Stimulated activated CD4-positive, alpha-beta T cell treated with anti-CD3 and anti-CD28 coated beads, Interleukin-4, amount 100 ng/mL, for 24 hours (primary cell): Measurements from ENCODE around the gene PSAPL1.

ENCODE experiments used
- DNase-seq: peaks from one replicate; pipeline ENCODE4 v3.0.0-alpha.2; 2020

The PSAPL1 gene

DNA sequence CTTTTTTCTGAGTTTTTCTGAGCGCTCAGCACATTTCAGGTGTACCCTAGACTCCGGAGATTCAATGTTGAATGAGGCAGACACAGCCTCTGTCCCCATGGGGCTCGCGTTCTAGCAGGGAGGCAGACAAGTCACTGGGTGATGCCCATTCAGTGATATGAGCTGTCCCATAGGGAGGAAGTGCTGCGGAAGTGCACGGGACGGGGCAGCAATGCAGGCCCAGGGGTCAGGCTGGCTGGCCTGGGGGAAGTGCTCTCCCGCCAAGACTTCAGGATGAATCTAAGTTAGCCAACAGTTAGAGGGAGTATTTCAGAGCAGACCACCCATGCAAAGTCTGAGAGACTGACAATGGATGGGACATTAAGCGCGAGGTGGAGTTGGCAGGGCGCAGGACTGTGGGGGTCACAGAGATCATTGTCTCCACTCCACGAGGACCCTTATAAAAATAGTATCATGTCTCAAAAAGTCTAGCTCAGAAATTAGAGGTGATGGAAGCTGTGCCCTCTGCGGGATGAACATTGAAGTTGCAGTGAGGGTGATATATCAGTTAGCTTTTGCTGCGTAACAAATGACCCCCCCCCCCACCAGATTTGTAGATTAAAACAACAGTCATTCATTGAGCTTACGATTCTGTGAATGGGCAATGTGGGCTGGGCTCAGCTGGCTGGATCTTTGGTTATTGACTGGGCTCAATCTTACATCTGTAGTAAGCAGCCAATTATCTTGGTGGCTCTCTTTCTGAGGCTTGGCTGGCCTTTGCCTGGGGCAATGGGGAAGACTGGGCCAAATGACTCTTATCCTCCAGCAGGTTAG, 16.4 kb downstream of the PSAPL1 start:
- no peak for DNase-seq

DNA sequence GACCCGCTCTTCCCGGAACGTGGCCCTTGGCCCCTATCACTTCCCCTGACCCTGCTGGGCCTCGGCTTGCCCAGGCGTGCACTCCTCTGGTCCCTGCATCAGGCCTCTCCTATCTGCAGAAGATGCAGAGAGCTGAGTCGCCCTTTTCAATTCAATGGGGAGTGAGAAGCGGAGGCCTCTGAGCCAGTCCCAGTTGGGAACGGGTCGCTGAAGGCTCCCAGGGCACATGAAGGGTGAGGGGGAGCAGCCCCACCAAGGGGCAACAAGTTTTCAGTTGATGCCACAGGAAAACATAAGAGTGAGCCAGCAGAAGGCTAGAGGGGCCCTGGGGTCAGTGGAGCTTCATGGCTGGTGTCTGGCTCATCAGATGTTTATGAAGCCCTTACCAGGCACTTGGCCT, 17.1 kb downstream of the PSAPL1 start:
- DNase-seq, result no peak

DNA sequence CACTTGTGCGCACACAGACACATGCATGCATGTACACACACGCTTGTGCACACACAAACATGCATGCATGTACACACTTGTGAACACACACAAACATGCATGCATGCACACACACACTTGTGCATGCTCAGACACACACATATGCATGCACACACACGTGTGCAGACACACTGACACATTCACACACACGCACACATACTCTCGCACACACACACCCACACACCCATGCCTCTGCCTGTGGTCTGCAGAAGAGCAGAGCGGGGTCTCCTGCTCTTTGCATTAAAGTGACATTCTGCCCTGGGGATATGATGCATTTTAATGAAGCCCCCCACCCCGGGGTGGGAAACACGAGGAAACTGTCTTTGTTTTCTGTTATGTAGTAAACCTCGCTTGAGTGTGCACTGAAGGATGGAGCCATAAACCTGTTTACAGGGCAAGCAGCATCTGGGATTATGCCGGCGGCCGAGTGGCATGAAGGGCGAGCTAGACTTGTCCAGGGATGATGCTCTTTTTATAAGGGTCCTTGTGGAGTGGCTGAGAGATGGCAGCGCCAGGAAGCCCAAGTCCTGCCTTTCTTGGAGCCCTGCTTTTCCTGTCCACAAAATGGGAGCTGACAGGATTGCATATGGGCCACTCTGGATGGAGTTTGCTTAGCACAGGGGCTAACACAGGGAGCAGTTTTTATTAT, 17.8 kb downstream of the PSAPL1 start:
- DNase-seq, result no peak

DNA sequence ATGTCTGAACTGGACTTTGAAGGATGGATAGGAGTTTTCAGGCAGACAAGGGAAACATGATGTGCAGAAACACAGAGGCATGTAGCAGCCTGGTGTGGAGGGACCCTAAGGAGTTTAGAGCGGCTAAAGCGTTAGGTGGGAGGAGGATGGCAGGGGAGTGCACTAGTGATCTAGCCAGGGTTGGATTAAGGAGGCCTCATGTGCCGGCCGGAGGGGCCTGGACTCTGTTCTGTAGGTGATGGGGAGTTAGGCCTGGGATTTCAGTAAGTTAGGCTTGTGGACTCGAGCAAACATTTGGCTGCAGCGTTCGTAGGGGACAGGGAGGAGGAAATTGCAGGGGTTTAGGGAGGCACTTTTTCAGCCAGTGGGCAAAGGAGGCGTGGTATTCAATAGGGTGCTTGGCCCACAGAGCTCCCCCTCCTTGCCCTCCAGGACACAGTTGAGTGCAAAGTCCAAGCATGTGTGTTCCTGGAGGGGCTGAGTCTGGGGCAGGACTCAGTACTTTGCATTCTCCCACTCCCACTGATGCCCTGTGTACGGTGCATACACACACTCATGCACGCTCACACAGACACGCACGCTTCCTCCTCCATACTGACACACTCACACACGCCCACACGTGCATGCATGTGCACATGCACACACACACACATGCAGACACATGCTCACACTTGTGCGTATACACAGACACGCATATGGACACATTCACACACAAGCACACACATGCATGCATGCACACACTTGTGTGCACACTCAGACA, 18.6 kb downstream of the PSAPL1 start:
- DNase-seq, result no peak

DNA sequence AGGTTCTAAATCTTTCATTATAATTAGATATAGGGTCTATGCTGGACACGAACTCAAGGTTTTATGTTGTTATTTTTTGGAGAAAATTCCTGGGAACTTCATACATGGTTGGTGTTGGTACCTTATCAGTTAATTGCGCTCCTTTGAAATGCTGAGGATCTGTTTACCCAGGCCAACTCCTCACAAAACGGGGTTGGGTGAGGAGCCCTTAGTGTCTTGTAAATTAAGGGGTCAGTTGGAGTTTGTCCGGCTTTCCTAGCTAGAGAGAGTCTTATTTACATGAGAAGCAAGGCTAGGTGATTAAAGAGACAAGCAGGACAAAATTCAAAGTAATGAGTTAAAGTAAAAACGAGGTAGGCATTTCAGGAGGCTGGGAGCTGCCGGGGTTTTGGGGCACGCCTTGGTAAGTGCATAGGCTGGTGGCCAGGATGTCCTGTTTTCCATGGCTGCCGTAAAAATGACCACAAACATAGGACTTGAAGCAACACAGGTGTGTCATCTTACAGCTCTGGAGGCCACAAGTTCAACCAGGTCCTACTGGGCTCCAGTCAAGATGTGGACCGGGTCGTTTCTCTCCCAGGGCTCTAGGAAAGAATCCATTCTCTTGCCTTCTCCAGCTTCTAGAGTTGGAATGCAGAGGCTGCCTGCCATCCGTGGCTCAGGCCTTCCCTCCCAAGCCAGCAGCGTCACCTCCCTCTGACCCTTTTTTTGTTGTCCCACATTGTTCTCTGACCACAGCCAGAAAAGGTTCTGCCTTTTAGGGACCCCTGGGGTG, 19.8 kb downstream of the PSAPL1 start:
- DNase-seq, result no peak

DNA sequence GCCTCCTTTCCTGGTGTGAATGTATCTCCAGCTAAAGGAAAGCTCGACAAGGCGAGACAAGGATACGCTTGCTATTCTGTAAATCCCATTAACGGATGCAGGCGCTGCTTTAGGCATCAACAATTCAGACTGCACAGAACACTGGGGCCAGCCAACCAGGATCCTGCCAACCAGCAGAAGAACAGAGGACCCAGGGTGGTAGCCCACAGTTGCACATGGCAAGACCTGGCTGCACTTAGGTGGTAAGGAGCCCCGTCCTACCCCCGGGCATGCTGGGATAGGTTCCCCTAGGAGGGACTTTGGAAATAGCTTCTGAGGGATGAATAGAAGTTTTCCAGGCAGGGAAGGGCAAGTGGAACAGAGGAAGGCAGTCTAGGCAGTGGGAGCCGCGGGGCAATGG, 20.7 kb downstream of the PSAPL1 start:
- no peak for DNase-seq

DNA sequence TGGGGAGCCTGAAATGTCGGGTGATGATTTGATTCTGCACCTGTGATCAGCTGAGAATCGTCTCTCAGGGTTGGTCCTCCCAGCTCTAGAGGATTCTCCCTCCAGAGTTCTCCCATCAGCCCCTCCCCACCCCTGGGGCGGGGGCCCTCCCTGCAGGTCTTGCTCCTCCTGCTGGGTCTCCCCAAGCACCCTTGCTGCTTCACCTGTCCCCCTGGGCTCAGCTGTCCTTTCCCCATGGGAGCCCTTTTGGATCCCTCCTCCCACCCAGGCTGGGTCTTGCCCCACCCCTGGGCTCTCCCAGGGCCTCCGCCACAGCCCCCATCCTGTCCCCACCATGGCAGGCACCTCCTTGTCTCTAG, 22.2 kb downstream of the PSAPL1 start:
- no peak for DNase-seq

DNA sequence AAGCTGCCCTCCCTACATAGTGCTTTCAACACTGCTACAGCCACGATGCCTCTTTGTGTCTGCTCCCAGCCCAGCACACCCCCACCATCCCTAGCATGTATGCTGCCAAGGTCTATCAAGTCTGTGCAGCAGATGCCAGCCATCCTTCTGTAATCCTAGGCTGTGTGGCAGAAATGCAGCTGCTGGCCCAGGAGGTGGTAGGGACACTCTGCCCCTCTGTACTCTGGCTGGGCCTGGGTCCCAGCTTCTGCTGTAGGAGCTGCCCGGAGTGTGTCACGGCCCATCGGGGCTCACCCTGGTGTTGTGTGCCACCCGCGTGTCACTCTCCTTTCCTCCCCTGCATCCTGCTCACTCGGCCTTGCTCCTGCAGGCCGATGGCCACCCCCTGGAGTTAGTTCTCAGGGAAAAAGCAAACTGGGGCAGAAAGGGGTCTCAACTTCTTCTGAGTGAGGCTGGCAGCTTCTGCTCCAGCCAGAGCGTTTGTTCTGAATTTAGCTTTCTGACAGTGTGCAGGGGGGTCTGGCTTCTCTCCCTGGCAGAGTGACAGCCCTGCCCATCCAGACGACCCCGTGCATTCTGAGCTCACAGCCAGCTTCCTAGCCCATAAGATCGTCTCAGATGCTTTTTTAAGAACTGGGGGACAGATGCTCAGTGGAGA, 22.7 kb downstream of the PSAPL1 start:
- DNase-seq, result no peak

DNA sequence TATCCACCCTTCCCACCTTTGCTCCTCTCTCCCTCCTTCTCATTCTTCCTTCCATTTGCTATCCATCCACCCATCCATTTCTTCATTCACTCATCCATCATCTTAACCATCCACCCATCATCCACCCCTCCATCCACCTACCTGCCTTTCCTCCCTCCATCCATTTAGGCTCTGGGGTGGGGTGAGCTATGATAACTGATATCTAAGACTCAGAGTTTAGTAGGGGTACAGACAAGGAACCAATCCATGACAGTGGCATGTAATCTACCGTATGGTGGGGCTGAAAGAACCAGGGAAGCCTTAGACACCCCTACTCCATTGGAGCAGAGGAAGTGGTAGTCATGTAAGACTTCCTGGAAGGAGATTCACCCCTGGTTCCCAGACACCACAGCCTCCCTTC, 23.2 kb downstream of the PSAPL1 start:
- DNase-seq, result no peak

DNA sequence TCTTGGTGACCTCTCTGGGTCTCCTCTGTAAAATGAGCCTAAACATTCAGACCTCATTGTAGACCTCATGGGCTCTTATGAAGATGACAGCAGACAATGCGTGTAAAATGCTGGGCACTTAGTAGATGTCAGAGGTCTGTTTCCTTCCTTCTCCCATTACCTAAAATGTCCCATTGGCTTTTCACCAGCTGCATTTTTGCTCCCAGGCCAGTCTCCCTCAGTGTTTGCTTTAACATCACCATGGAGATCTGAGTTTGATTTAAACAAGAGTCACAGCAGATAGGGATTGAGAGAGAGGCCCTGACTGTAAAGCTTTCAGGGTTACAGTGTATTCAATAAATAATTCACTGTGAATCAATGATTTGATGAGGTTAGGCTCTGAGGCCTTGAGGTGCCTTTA, 24.3 kb downstream of the PSAPL1 start:
- no peak for DNase-seq

DNA sequence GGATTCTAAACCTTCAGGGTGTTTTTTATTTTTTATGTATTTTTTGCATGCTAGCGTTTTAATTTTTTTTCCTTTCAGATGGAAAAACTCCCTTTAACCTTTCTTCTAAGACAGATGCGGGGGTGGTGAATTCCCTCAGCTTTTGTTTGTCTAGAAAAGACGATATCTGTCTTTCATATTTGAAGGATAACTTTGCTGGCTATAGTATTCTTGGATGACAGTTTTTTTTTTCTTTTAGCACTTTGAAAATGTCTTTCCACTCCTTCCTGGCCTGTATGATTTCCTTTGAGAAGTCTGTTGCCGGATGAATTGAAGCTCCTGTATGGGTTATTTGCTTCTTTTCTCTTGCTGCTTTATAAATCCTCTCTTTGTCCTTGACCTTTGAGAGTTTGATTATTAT, 26.6 kb downstream of the PSAPL1 start:
- no peak for DNase-seq

DNA sequence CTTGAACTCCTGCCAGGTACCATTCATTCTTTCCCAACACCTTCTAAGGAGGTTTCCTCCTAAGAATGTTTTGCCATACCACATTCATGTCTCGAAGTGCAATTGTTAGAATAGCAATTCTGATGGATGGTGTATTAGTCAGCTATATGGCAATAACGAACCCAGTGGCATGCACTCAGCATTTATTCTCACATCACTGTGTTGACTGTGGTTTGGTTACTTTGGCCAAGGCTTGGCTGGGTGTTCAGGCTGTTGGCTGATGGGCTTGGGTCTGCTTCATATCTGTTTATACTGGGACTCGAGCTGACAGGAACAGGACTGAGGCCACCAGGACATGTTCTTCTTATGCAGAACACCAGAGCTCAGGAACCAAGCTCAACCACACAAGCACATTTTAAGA, 31.7 kb downstream of the PSAPL1 start:
- no peak for DNase-seq

DNA sequence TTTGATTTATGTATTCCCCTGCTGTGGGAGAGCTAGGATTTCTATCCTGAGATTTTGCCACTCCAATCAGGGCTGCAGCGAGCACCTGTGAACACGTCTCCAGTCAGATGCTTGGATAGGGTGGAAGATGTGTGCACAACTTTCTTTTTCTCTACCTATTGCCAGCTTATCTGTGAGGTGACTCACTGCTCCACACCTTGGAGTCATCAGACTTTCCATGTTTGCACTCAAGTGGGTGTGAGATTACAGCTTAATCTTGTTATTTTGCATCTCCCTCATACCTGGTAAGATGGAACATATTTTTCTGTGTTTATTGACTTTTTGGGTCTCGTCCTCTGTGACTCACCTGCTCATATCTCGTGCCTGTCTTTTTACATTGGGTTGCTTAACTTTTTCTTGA, 32.2 kb downstream of the PSAPL1 start:
- DNase-seq, result no peak

DNA sequence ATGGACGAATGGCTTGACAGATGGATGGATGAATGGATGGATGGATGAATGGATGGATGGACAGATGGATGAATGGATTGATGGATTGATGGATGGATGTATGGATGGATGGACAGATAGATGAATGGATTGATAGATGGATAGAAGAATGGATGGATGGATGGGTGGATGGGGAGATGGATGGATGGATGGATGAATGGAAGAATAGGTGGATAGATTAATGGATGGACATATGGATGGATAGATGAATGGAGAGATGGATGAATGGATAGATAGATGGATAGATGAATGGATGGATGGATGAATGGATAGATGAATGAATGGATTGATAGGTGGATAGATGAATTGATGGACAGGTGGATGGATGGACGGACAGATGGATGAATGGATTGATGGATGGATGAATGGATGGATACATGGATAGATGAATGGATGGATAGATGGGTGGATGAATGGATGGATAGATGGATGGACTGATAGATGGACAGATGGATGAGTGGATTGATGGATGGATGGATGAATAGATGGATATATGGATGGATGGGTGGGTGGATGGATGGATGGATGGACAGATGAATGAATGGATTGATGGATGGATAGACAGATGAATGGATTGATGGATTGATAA, 33.9 kb downstream of the PSAPL1 start:
- no peak for DNase-seq

DNA sequence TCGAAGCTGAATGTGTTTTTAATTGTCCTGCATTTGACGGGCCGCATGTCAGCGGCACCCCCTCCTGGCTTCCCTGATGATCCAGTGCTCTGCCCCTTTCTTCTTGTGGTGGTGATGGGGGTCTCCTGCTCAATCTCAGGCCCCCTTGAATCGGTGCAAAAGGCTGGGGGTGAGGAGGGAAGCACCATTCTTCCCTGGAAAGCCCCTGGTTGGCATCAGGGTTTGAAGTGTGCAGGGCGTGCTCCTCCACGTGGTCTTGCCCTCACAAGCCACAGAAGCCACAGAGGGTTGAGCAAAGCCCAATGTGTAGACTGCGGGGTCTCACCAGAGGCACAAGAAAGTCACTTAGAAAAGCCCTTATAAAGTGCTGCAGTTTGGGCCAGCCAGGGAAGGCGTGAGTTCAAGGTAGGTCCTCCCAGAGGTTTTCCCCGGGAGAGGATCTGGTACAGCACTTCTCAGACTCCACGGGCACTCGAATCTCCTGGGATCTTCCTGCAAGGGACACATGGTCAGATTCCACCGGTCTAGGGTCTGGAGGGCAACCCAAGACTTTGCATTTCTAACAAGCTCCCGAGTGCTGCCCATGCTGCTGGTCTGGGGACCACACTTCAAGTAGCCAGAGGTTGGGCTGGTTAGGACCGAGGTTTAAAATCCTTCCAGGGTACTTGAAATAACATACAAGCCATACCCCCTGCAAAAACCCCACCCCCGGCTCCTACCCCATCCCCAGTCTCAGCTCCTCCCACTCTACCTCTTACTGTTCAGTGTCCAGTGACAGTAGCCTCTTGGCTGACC, 35.1 kb downstream of the PSAPL1 start:
- DNase-seq, result no peak

DNA sequence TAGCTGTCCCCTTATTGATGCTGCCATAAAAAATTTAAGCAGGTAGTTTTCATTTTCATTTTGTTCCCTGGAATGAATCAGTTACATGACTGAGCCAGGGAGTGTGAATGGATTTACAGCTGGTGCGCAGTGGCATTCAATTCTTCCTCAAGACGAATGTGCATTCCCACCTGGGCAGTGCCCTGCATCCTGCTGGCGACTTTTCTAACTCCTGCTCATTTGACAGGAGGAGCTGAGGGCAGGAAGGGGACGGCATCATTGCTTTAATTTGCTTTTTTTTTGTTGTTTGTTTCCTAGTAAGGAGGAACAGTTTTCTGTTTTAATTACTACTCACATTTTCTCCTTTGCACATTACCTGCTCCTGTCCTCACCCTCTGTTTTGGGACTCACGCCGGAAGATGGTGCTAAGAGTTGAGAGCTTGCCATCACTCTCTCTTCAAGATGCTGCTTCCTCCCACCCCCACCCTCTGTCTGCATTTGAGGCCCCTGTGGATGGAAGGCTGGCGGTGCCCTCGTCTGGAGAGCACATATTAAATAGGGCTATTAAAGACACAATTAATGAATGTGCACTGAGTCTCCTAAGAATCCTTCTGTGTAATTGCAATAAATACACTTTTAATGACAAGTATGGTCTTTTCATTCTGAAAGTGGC, 35.8 kb downstream of the PSAPL1 start:
- DNase-seq, result no peak

DNA sequence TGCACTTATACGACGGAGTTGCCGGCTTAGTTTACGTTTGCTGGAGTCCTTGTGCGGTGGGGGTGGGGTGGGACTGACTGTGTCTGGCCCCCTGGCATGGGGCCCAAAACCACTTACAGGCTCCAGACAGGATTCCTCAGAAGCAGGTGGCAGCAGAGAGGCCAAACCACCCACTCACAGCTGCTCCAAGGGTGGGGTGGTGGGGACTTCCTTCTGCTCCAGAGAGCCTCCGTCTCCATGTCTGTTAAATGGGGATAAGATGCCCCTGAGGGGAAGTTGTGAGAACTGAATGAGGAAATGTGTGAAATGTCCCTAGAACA, 36.7 kb downstream of the PSAPL1 start:
- no peak for DNase-seq

DNA sequence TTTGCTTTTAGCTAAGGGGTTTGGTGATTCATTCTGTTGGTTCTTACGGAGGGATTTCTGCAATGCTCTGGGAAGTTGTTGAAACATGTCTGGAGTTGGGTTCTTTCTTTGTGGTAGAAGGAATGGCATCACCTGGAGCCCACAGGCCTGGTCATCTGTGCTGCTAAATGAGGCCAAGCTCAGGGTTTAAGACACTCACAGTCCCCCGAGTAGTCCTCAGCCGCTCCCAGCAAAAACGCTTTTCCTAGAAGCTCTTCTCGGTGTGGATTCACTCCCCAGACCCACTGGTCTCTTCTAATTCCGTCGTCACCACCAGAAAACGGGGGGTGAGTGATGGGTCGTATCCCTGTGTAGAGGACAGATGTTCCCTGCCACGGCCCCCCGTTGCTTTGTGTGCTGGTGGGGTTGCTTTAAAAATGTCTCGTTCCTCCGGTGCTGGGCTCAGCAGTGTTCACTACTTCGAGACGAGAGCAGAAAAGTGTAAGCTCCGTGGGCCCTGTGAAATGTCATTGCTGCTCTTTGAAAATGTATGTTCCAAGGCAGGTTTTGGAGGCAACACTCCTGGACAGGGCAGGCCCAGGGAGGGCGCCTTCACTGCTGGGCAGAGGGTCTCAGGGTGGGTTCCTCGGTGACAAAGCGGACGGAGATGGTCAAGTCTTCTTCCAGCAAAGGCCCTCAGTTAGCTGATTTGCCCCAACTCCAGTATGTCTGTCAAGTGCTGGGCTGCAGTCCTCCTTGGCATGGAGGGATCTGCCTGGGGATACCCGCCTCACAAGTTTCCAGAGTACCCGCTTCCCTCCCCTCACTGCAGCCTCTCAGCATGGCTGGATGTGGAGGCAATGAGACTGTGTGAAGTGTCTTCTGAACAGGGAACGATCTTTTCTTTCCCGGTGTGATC, 37.3 kb downstream of the PSAPL1 start:
- no peak for DNase-seq

DNA sequence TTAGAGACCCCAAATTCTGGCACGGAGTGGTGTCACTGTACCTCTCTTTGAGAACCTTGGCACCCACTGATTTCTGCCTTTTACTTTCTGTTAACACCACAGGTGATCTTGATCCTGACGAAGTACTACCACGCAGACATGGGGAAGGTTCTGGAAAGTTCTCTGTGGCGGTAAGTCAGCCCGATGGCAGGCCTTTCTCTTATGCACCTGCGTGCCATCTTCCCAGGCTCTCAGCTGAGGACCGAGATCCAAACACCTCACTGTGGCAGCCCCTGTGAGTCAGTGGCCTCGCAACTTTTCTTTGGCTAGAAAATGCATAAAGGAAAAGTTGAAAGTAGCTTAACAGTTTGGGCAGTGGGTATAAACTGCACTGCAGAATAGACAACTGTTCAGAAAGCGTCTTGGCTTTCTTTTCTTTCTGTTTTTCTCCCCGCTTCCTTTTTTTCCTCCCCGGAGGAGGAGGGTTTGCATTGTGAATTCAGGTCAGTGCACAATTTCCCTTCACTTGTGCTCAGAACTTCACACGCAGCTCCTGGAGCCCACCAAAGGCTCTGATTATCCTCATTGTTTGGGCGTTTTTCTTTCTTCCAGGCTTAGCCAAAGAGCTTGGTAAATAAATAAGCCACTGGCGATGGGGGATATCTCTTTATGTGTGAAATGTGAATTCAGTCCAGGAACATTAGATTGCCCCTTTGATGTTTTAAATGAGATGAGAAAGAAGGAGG, 38.4 kb downstream of the PSAPL1 start:
- no peak for DNase-seq
